SK-N-SH (cell line): ENCODE measurements around the gene ZSCAN30. TPM values are rescaled to one million over a fixed set of nuclear protein-coding genes. Genes with fewer than 3 reads are reported as not detected.

Experiments used
- CTCF ChIA-PET: fragments of 300-600, 350-600 bp; formaldehyde crosslinking; extraction: SDS; loops from one replicate; lab custom pipeline; 2021; lab: Yijun Ruan, JAX
- POLR2A ChIA-PET: fragments of 350-600 bp; sonication (Branson Sonifier 250); formaldehyde crosslinking; extraction: SDS; loops from one replicate; lab custom pipeline; 2020; ENCODE audit warnings: antibody characterized with exemption, inconsistent platforms; lab: Yijun Ruan, JAX
- DNase-seq: peaks from one replicate; pipeline ENCODE4 v3.0.0; 2012
- H2AFZ ChIP-seq: fragments of 200-600 bp; sonication (generic); 2 replicates; pipeline ENCODE4 v1.8.1; 2016; ENCODE audit warnings: antibody characterized with exemption, mild to moderate bottlenecking, low read depth
- H3F3A ChIP-seq: fragments of 200-600 bp; sonication (generic); replicated peaks from 2 replicates; pipeline ENCODE3; 2016; ENCODE audit warnings: antibody characterized with exemption, mild to moderate bottlenecking; ENCODE audit not compliant: insufficient read depth
- H3K27ac ChIP-seq, 2 experiments: fragments of 200-500 bp in 1 of 2; fragments of 200-600 bp in 1 of 2; sonication (Bioruptor generic) in 1 of 2; sonication (generic), shearing (Covaris generic) in 1 of 2; 2 replicates each; pipeline versions ENCODE4 v1.5.1 to v1.6.1; 2014 to 2016; ENCODE audit warnings: low read depth in 2 of 2, inconsistent platforms in 1 of 2, low read length in 1 of 2, mild to moderate bottlenecking in 1 of 2, mixed read lengths in 1 of 2
- H3K27me3 ChIP-seq: fragments of 200-600 bp; sonication (generic), shearing (Covaris generic); 2 replicates; pipeline ENCODE4 v1.6.1; 2016; ENCODE audit warnings: mixed run types; ENCODE audit not compliant: insufficient read depth
- H3K36me3 ChIP-seq, 2 experiments: fragments of 200-500 bp in 1 of 2; fragments of 200-600 bp in 1 of 2; sonication (Bioruptor generic) in 1 of 2; sonication (generic) in 1 of 2; replicated peaks in 1 of 2; 2 replicates each; pipeline versions ENCODE3 to v1.5.1; 2014 to 2016; ENCODE audit warnings: low read length in 1 of 2, mild to moderate bottlenecking in 1 of 2; ENCODE audit not compliant: insufficient read depth in 2 of 2, control insufficient read depth in 1 of 2
- H3K4me1 ChIP-seq, 2 experiments: fragments of 200-500 bp in 1 of 2; fragments of 200-600 bp in 1 of 2; sonication (Bioruptor generic) in 1 of 2; sonication (generic), shearing (Covaris generic) in 1 of 2; 2 replicates each; pipeline versions ENCODE4 v1.5.1 to v1.6.1; 2014 to 2016; ENCODE audit warnings: low read depth in 1 of 2, low read length in 1 of 2, mixed run types in 1 of 2; ENCODE audit not compliant: insufficient read depth in 2 of 2, control insufficient read depth in 1 of 2
- H3K4me2 ChIP-seq: fragments of 200-600 bp; sonication (generic), shearing (Covaris generic); 2 replicates; pipeline ENCODE4 v1.6.1; 2017; ENCODE audit warnings: mixed run types
- H3K4me3 ChIP-seq, 2 experiments: fragments of 200-500 bp in 1 of 2; fragments of 200-600 bp in 1 of 2; sonication (Bioruptor generic) in 1 of 2; sonication (generic), shearing (Covaris generic) in 1 of 2; 2 replicates each; pipeline versions ENCODE4 v1.5.1 to v1.8.1; 2014 to 2016; ENCODE audit warnings: low read depth in 2 of 2, inconsistent platforms in 1 of 2, low read length in 1 of 2, mild to moderate bottlenecking in 1 of 2, mixed read lengths in 1 of 2, moderate library complexity in 1 of 2
- H3K79me2 ChIP-seq: fragments of 200-600 bp; sonication (generic); 2 replicates; pipeline ENCODE4 v1.8.1; 2017; ENCODE audit warnings: mild to moderate bottlenecking; ENCODE audit not compliant: insufficient read depth
- H3K9ac ChIP-seq: fragments of 200-600 bp; sonication (generic); 2 replicates; pipeline ENCODE4 v1.6.1; 2017; ENCODE audit warnings: mixed run types
- H3K9me2 ChIP-seq: fragments of 200-600 bp; sonication (generic); 2 replicates; pipeline ENCODE4 v1.6.1; 2017; ENCODE audit warnings: mixed run types
- H3K9me3 ChIP-seq: fragments of 200-600 bp; sonication (generic); 2 replicates; pipeline ENCODE4 v1.6.1; 2017; ENCODE audit warnings: mixed run types, mild to moderate bottlenecking, moderate library complexity
- H4K20me1 ChIP-seq: fragments of 200-600 bp; sonication (generic); 2 replicates; pipeline ENCODE4 v1.6.1; 2017; ENCODE audit warnings: mild to moderate bottlenecking, mixed run types; ENCODE audit not compliant: insufficient read depth
- EP300 ChIP-seq, 2 experiments: IDR thresholded peaks; 2 replicates each; pipeline versions ENCODE4 v1.4.0 to v1.6.1; 2012; ENCODE audit warnings: borderline replicate concordance in 1 of 2, low read depth in 1 of 2, low read length in 1 of 2
- FOSL2 ChIP-seq: IDR thresholded peaks from 2 replicates; pipeline ENCODE4 v1.4.0; 2012; ENCODE audit warnings: low read depth, mild to moderate bottlenecking, moderate library complexity, borderline replicate concordance
- FOXM1 ChIP-seq: IDR thresholded peaks from 2 replicates; pipeline ENCODE4 v1.4.0; 2012; ENCODE audit warnings: low read depth, mild to moderate bottlenecking
- GABPA ChIP-seq: IDR thresholded peaks from 2 replicates; pipeline ENCODE4 v1.4.0; 2012; ENCODE audit warnings: low read depth, mild to moderate bottlenecking
- MXI1 ChIP-seq: IDR thresholded peaks from 2 replicates; pipeline ENCODE4 v1.6.1; 2012; ENCODE audit warnings: mild to moderate bottlenecking, low read depth, low read length, improper control_type of control experiment
- NFIC ChIP-seq: IDR thresholded peaks from 2 replicates; pipeline ENCODE4 v1.4.0; 2012; ENCODE audit warnings: borderline replicate concordance
- NRF1 ChIP-seq: IDR thresholded peaks from 2 replicates; pipeline ENCODE4 v1.6.1; 2012; ENCODE audit warnings: low read depth, mild to moderate bottlenecking, low read length
- POLR2AphosphoS5 ChIP-seq: IDR thresholded peaks from 2 replicates; pipeline ENCODE4 v1.6.1; 2012; ENCODE audit warnings: low read depth, low read length
- RXRA ChIP-seq: IDR thresholded peaks from 2 replicates; pipeline ENCODE4 v1.4.0; 2012; ENCODE audit warnings: low read depth, mild to moderate bottlenecking, borderline replicate concordance
- SIN3A ChIP-seq: IDR thresholded peaks from 2 replicates; pipeline ENCODE4 v1.6.1; 2012; ENCODE audit warnings: low read depth, mild to moderate bottlenecking, low read length, moderate library complexity, borderline replicate concordance
- TAF1 ChIP-seq: IDR thresholded peaks from 2 replicates; pipeline ENCODE4 v1.6.1; 2012; ENCODE audit warnings: low read depth, mild to moderate bottlenecking, low read length, moderate library complexity, borderline replicate concordance
- TEAD4 ChIP-seq: IDR thresholded peaks from 2 replicates; pipeline ENCODE4 v1.4.0; 2012; ENCODE audit warnings: mild to moderate bottlenecking, borderline replicate concordance; ENCODE audit not compliant: insufficient read depth
- YY1 ChIP-seq: IDR thresholded peaks from 2 replicates; pipeline ENCODE4 v1.4.0; 2012; ENCODE audit warnings: low read depth, mild to moderate bottlenecking
- WGBS: methylation state at CpG from one replicate; pipeline ENCODE4 v1.1.6; 2017; ENCODE audit warnings: low lambda C conversion rate; 5-methylcytosine and 5-hydroxymethylcytosine counted together
- polyA plus RNA-seq, 3 experiments: library from polyadenylated mRNA; depleted of rRNA; stranded (reverse); fragments of >200 nt; gene quantifications; 2 replicates each; pipeline ENCODE4 v1.2.3, GENCODE V29; 2012
- TF ChIP-seq, protein P1 (sequence below): IDR thresholded peaks from 2 replicates; pipeline ENCODE4 v1.4.0; 2012; ENCODE audit warnings: low read depth
- TF ChIP-seq, protein P2 (sequence below): fragments of 150-350 bp; IDR thresholded peaks from 2 replicates; pipeline ENCODE4 v1.6.1; 2016; ENCODE audit warnings: mild to moderate bottlenecking, low read depth, low read length
- TF ChIP-seq, protein P3 (sequence below): IDR thresholded peaks from 2 replicates; pipeline ENCODE4; 2012
- TF ChIP-seq, protein P4 (sequence below): fragments of 150-350 bp; IDR thresholded peaks from 2 replicates; pipeline ENCODE4 v1.6.1; 2017; ENCODE audit warnings: antibody characterized with exemption, low read length, low read depth, borderline replicate concordance
- TF ChIP-seq, protein P5 (sequence below): IDR thresholded peaks from 2 replicates; pipeline ENCODE4 v1.6.1; 2012; ENCODE audit warnings: mild to moderate bottlenecking, low read depth, low read length, moderate library complexity

The ZSCAN30 gene
- polyA plus RNA-seq, 1 of the 3 experiments (the other 2 are of a cell fraction): 5.9 TPM

DNA sequence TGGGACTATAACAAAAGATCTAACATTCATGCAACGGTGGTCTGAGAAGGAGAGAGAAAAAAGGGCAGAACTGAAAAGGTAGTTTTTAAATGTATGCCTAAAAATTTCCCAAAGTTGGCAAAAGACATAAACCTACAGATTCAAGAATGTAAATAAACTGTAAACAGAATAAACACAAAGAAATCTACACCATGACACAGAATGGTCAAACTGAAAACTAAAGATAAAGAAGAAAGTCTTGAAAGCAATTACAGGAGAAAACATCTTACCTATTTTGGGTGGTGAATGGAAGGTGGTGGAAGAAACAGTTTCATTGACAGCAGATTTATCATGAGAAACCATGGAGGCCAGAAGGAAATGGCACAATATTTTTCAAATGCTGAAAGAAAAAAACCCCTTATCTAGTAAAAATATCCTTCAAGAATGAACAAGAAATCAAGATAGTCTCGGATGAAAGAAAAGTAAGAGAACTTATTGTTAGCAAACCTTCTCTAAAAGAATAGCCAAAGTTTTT, 84.8 kb downstream of the ZSCAN30 start:
- POLR2A ChIA-PET: no interaction called here
- TF ChIP-seq, protein P1, sequence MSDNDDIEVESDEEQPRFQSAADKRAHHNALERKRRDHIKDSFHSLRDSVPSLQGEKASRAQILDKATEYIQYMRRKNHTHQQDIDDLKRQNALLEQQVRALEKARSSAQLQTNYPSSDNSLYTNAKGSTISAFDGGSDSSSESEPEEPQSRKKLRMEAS: no peak
- TF ChIP-seq TEAD4: no peak
- TF ChIP-seq, protein P2, sequence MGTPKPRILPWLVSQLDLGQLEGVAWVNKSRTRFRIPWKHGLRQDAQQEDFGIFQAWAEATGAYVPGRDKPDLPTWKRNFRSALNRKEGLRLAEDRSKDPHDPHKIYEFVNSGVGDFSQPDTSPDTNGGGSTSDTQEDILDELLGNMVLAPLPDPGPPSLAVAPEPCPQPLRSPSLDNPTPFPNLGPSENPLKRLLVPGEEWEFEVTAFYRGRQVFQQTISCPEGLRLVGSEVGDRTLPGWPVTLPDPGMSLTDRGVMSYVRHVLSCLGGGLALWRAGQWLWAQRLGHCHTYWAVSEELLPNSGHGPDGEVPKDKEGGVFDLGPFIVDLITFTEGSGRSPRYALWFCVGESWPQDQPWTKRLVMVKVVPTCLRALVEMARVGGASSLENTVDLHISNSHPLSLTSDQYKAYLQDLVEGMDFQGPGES: no peak
- TF ChIP-seq TAF1: no peak
- TF ChIP-seq EP300 (IDR thresholded peaks at IDR 0.05; ENCODE audit: borderline replicate concordance in 1 of 2, low read depth in 1 of 2, low read length in 1 of 2): no peak
- TF ChIP-seq, protein P3, sequence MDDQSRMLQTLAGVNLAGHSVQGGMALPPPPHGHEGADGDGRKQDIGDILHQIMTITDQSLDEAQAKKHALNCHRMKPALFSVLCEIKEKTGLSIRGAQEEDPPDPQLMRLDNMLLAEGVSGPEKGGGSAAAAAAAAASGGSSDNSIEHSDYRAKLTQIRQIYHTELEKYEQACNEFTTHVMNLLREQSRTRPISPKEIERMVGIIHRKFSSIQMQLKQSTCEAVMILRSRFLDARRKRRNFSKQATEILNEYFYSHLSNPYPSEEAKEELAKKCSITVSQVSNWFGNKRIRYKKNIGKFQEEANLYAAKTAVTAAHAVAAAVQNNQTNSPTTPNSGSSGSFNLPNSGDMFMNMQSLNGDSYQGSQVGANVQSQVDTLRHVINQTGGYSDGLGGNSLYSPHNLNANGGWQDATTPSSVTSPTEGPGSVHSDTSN: no peak
- no peak for TF ChIP-seq SIN3A
- no peak for TF ChIP-seq NFIC
- TF ChIP-seq FOXM1: no peak
- TF ChIP-seq RXRA: no peak
- TF ChIP-seq FOSL2: no peak
- TF ChIP-seq GABPA: no peak
- TF ChIP-seq POLR2AphosphoS5: no peak

DNA sequence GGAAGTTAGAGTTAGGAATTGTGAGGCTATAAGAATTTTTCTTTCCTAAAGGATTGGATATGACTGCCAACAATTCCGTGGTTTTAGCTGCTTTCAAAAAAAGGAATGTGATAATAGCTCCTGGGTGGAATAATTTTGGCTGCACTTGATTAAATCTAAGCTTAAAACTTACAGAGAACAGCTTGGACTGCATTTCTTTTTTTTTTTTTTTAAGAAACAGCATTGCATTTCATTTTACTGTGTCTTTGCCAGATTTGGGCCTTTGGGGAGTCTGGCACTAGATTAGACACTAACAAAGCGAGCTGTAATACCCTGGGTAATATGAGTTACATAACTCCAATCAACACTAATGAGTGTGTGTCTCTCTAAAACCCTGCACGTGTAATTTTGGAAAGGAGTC, 87.0 kb downstream of the ZSCAN30 start:
- Histone ChIP-seq H3K4me2 (no peak overlapping the region), H3K9ac (no peak overlapping the region), H3K79me2 (no peaks in the 10 kb centered on the region), H3K4me1 (no peaks in the 10 kb centered on the region; a peak in 1 of 4 replicates), H2AFZ (no peak overlapping the region), H3K4me3 (no peak overlapping the region), H3K9me3 (no peaks in the 10 kb centered on the region), H3K36me3 (no peaks in the 10 kb centered on the region), H3K27ac (peak overlapping the region in 1 of 2 experiments; percentile 50; a peak in 2 of 4 replicates), H3F3A (no peaks in the 10 kb centered on the region), H3K9me2 (no peaks in the 10 kb centered on the region), H4K20me1 (no peaks in the 10 kb centered on the region), H3K27me3 (no peaks in the 10 kb centered on the region)
- POLR2A ChIA-PET: no interaction called here
- no peak for DNase-seq
- 33% methylated on average over 3 of the region's 3 CpGs for WGBS
- CTCF ChIA-PET: interaction anchor here (0.5 to 1.5 kb wide), 3 partner anchors 28 to 1278 kb away, joined by 3 to 5 read pairs (median 3); no protein-coding TSS in a partner anchor
- no peak for TF ChIP-seq FOXM1
- TF ChIP-seq NRF1: no peak
- TF ChIP-seq, protein P1: no peak
- no peak for TF ChIP-seq YY1
- TF ChIP-seq, protein P4, sequence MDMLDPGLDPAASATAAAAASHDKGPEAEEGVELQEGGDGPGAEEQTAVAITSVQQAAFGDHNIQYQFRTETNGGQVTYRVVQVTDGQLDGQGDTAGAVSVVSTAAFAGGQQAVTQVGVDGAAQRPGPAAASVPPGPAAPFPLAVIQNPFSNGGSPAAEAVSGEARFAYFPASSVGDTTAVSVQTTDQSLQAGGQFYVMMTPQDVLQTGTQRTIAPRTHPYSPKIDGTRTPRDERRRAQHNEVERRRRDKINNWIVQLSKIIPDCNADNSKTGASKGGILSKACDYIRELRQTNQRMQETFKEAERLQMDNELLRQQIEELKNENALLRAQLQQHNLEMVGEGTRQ: no peak
- TF ChIP-seq GABPA: no peak
- no peak for TF ChIP-seq MXI1
- TF ChIP-seq EP300 (IDR thresholded peaks at IDR 0.05; ENCODE audit: borderline replicate concordance in 1 of 2, low read depth in 1 of 2, low read length in 1 of 2): no peak
- TF ChIP-seq, protein P5, sequence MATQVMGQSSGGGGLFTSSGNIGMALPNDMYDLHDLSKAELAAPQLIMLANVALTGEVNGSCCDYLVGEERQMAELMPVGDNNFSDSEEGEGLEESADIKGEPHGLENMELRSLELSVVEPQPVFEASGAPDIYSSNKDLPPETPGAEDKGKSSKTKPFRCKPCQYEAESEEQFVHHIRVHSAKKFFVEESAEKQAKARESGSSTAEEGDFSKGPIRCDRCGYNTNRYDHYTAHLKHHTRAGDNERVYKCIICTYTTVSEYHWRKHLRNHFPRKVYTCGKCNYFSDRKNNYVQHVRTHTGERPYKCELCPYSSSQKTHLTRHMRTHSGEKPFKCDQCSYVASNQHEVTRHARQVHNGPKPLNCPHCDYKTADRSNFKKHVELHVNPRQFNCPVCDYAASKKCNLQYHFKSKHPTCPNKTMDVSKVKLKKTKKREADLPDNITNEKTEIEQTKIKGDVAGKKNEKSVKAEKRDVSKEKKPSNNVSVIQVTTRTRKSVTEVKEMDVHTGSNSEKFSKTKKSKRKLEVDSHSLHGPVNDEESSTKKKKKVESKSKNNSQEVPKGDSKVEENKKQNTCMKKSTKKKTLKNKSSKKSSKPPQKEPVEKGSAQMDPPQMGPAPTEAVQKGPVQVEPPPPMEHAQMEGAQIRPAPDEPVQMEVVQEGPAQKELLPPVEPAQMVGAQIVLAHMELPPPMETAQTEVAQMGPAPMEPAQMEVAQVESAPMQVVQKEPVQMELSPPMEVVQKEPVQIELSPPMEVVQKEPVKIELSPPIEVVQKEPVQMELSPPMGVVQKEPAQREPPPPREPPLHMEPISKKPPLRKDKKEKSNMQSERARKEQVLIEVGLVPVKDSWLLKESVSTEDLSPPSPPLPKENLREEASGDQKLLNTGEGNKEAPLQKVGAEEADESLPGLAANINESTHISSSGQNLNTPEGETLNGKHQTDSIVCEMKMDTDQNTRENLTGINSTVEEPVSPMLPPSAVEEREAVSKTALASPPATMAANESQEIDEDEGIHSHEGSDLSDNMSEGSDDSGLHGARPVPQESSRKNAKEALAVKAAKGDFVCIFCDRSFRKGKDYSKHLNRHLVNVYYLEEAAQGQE: no peak

More for the DNA sequence above, 84.8 kb downstream of the ZSCAN30 start:
- Histone ChIP-seq H3K79me2 (no peaks in the 10 kb centered on the region), H3K27me3 (no peaks in the 10 kb centered on the region), H3K27ac (no peak overlapping the region), H4K20me1 (no peaks in the 10 kb centered on the region), H3F3A (no peaks in the 10 kb centered on the region), H3K4me2 (no peak overlapping the region), H3K9me2 (no peaks in the 10 kb centered on the region), H3K36me3 (no peaks in the 10 kb centered on the region), H3K4me1 (no peaks in the 10 kb centered on the region; a peak in 1 of 4 replicates), H3K4me3 (no peak overlapping the region), H2AFZ (no peak overlapping the region), H3K9ac (no peak overlapping the region), H3K9me3 (no peaks in the 10 kb centered on the region)
- no peak for DNase-seq
- WGBS: 36% methylated on average over 2 of the region's 2 CpGs
- CTCF ChIA-PET: no interaction called here
